Psoas muscle (tissue), 8 donors: Measurements from ENCODE around the gene RBM47. TPM values are rescaled to one million over a fixed set of nuclear protein-coding genes. Genes with fewer than 3 reads are reported as not detected.

Experiments
- ATAC-seq, 4 donors: fragments of 200-7000 bp; cut with Tn5 transposase; one replicate each; pipeline ENCODE4 v1.9.1; 2020; ENCODE audit warnings: moderate library complexity in 3 of 4, mild to moderate bottlenecking in 2 of 4
- DNase-seq, 2 donors: peaks; one replicate each; pipeline ENCODE4 v3.0.0-alpha.2; 2020
- H3K27ac ChIP-seq: fragments of 200-600 bp; one replicate; pipeline ENCODE4 v1.8.0; 2022
- H3K27me3 ChIP-seq, 3 donors: fragments of 200-600 bp in 1 of 3; one replicate each; pipeline versions ENCODE4 v1.6.1 to v1.8.0; 2013 to 2022; ENCODE audit warnings: low read length in 2 of 3, mild to moderate bottlenecking in 2 of 3, moderate library complexity in 1 of 3; ENCODE audit not compliant: insufficient read depth in 3 of 3
- H3K36me3 ChIP-seq, 2 donors: fragments of 200-600 bp in 1 of 2; one replicate each; pipeline versions ENCODE4 v1.6.1 to v1.8.0; 2013 to 2022; ENCODE audit warnings: low read depth in 1 of 2, mild to moderate bottlenecking in 1 of 2, moderate library complexity in 1 of 2; ENCODE audit not compliant: insufficient read depth in 1 of 2
- H3K4me1 ChIP-seq: fragments of 200-600 bp; one replicate; pipeline ENCODE4 v1.8.0; 2022
- H3K4me3 ChIP-seq: fragments of 200-600 bp; one replicate; pipeline ENCODE4 v1.8.0; 2022; ENCODE audit warnings: mild to moderate bottlenecking
- H3K9me3 ChIP-seq: fragments of 200-600 bp; one replicate; pipeline ENCODE4 v1.8.0; 2022
- WGBS, 3 donors: extraction: QIAGEN DNeasy Blood & Tissue Kit; methylation state at CpG; one replicate each; pipeline versions ENCODE4 v1.1.6 to v1.1.7; 2013; 5-methylcytosine and 5-hydroxymethylcytosine counted together
- intact Hi-C, 2 donors: fragments of 100-400 bp; cut with DNase I; formaldehyde crosslinking; loops; one replicate each; pipeline versions ENCODE4 v1.11.0 to v1.14.2; 2022
- polyA plus RNA-seq, 3 donors: library from polyadenylated mRNA; stranded (reverse); fragments of 200-250 nt; gene quantifications; one replicate each; pipeline ENCODE4 v1.2.3, GENCODE V29; 2013
- total RNA-seq, 4 donors: library from RNA; stranded (reverse); fragmentation: NEBNext Ultra II Directional in 2 of 4; extraction: Animal tissue kit (Norgen Biotek cat#: 25700) in 2 of 4; gene quantifications; one replicate each; pipeline versions ENCODE4 v1.2.1 to v1.2.4, GENCODE V29; 2021 to 2023
- TF ChIP-seq, protein P1 (sequence below): fragments of 200-600 bp; IDR thresholded peaks from one replicate; pipeline ENCODE4 v1.8.0; 2022; ENCODE audit warnings: antibody characterized with exemption
- donor health status: healthy with polysubstance abuse.
- donor health status: DM: no; HTN: no; CAD: no; lungs with moderate emphysema.
- donor health status: Bipolar disorder and iron deficiency.
- donor health status: healthy.
- donor health status: DM: yes; HTN: yes; CAD: no.
- donor health status: DM: no; HTN: no; CAD: no.
- donor health status: DM: no; HTN: no; CAD: no.
- donor health status: DM: yes; HTN: yes; CAD: no.

RBM47 gene
- total and polyA plus RNA-seq, 7 donors: 0.17 to 2.3 (median 1.2) TPM

DNA sequence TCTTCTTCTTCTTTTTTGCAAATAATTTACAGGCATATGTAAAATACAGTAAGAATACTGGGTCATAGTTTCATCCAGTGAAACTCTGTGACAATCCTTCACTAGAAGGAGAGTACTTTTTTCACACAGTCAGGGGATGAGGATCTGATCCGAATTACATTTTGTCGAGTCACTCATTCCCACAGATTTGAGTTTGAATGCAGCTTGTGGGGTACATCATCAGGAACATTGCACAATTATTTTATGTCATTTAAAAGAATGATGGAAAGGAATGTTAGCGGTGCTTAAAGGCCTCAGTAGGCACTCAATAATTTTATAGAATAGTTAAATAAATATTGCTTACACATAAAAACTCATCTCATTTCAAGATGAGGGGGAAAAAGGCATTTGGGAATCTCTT lies 205.9 kb downstream of the RBM47 start:
- TF ChIP-seq, protein P1, sequence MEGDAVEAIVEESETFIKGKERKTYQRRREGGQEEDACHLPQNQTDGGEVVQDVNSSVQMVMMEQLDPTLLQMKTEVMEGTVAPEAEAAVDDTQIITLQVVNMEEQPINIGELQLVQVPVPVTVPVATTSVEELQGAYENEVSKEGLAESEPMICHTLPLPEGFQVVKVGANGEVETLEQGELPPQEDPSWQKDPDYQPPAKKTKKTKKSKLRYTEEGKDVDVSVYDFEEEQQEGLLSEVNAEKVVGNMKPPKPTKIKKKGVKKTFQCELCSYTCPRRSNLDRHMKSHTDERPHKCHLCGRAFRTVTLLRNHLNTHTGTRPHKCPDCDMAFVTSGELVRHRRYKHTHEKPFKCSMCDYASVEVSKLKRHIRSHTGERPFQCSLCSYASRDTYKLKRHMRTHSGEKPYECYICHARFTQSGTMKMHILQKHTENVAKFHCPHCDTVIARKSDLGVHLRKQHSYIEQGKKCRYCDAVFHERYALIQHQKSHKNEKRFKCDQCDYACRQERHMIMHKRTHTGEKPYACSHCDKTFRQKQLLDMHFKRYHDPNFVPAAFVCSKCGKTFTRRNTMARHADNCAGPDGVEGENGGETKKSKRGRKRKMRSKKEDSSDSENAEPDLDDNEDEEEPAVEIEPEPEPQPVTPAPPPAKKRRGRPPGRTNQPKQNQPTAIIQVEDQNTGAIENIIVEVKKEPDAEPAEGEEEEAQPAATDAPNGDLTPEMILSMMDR: no peak
- H3K36me3 ChIP-seq: no peaks in the 10 kb centered on the region
- DNase-seq: no peak
- no peak for ATAC-seq
- no peaks in the 10 kb centered on the region for H3K9me3 ChIP-seq
- no peaks in the 10 kb centered on the region for H3K4me1 ChIP-seq
- intact Hi-C loops: no loop called here
- 84 to 86% (median 85%) methylated on average over 3 of the region's 3 CpGs for WGBS, 3 donors
- H3K27me3 ChIP-seq: no peaks in the 10 kb centered on the region
- no peak overlapping the region for H3K27ac ChIP-seq
- H3K4me3 ChIP-seq: no peak overlapping the region

DNA sequence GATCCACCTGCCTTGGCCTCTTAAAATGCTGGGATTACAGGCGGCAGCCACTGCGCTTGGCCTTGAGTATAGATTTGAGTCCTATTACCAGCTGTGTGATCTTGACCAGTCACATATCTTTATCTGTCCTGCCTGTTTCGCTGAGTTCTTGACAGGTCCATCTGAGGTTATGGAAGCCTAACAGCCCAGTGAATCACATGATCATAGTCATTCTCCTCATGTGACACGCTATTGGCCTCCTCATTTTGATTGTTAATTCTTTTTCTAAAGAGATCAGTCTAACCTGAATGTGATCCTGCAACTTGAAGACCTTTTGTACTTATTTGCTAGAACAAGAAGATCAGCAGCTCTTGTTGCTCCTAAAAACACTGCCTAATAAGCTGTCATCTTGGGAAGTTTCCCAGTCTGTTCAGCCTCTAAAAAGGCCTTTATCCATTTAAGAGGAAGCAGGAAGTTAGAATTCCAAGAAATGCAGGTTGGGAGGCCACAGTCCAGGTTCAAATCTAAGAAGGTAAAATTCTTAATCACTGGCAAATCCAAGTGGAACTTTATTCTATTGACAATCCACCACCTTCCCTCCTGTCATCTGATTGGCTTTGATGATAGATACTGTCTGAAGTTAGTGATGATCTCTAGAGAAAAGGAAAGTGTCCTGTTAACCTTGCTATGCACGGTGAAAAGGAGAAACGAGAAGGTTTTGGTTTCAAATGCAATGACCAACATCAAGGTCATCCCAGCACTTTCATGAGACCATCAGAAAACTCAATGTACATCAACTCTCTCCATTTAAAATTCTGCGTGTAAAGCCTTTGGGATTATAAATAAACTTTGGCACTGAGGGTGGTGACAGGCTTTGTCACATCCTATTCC lies 207.6 kb downstream of the RBM47 start:
- intact Hi-C loops: no loop called here
- DNase-seq: no peak
- TF ChIP-seq, protein P1: no peak
- 89 to 93% (median 91%) methylated on average over 7 of the region's 7 CpGs for WGBS, 3 donors
- Histone ChIP-seq H3K27ac (no peak overlapping the region), H3K9me3 (no peaks in the 10 kb centered on the region), H3K4me1 (no peaks in the 10 kb centered on the region), H3K4me3 (no peak overlapping the region), H3K27me3 (no peaks in the 10 kb centered on the region), H3K36me3 (no peaks in the 10 kb centered on the region)
- no peak for ATAC-seq

DNA sequence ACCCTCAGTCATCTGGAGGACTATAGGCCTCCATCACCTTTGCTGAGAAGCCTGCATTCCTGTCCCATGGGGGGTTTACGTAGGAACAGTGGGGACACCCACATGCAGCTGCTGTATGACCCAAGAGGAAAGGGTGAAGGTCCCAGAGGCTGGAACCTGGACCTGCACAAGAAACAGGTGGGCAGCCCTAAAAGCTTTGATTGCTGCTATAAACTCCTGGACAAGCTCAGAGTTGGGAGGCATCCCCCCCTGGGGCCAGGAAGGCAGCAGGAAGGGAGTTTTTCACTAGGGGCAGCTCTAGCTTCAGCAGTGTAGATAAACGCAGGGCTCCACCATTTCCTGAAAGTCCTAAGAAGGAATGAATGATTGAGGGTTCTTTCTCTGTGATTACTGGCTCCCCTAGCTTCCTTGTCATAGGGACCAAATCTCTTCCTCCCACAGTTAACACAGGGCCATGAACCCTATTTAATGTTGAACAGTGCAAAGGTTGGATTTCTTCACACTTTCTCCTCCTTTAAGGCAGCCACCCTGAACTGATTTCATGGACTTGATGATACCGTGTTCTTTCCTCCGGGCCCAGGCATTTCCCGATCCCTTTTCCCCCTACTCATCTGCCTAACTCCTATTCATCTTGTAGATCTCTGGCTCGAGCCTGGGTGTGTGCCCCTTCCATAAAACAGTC lies 210.3 kb downstream of the RBM47 start:
- intact Hi-C loops: no loop called here
- no peak overlapping the region for H3K27ac ChIP-seq
- ATAC-seq (no peak), DNase-seq (no peak)
- no peaks in the 10 kb centered on the region for H3K36me3 ChIP-seq
- no peaks in the 10 kb centered on the region for H3K4me1 ChIP-seq
- TF ChIP-seq, protein P1: no peak
- H3K9me3 ChIP-seq: no peaks in the 10 kb centered on the region
- H3K27me3 ChIP-seq: no peaks in the 10 kb centered on the region
- no peak overlapping the region for H3K4me3 ChIP-seq
- WGBS, 3 donors: 59 to 84% (median 59%) methylated on average over 6 of the region's 6 CpGs

DNA sequence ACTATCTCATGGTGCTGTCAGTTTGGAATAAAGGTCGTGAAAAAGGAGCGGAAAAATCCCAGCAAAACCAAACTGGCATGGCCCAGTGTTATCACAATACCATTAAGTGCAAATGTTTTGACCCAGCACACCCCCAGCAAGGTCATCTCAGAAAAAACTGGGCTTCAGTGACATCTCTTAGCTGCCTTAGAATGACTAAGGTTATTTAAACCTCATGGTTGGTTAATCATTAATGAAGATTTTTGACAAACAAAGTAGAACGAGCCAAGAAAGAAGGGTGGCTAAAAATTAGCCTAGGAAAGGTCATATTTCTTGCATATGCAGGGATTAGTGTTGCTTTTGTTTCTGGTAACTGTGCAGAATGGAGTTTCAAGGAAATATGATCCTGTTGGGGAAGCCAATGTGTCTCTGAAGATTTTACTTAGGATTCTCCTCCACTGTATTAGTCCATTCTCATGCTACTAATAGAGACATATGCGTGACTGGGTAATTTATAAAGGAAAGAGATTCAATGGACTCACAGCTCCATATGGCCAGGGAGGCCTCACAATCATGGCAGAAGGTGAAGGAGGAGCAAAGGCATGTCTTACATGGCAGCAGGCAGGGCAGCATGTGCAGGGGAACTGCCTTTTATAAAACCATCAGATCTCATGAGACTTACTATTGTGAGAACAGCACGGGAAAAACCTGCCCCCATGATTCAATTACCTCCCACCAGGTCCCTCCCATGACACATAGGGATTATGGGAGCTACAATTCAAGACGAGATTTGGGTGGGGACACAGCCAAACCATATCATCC lies 211.0 kb downstream of the RBM47 start:
- DNase-seq (no peak), ATAC-seq (no peak)
- Histone ChIP-seq H3K27ac (no peak overlapping the region), H3K36me3 (no peaks in the 10 kb centered on the region), H3K27me3 (no peaks in the 10 kb centered on the region), H3K4me3 (no peak overlapping the region), H3K4me1 (no peaks in the 10 kb centered on the region), H3K9me3 (no peaks in the 10 kb centered on the region)
- TF ChIP-seq, protein P1: no peak
- intact Hi-C loops: no loop called here
- 62 to 69% (median 62%) methylated on average over 6 of the region's 6 CpGs for WGBS, 3 donors
